Calu3 (cell line): Measurements from ENCODE around the gene NR3C1. TPM values are rescaled to one million over a fixed set of nuclear protein-coding genes. Genes with fewer than 3 reads are reported as not detected.

Experiments used
- BruUV-seq: library from RNA; stranded (reverse); fragments of 400-500 nt; replicated peaks from 2 replicates; lab custom pipeline; 2021; lab: Mats Ljungman, UMichigan
- CTCF ChIA-PET: fragments of 300-600 bp; sonication (Branson Sonifier 250); formaldehyde crosslinking; loops from one replicate; lab custom pipeline; 2022; ENCODE audit warnings: antibody characterized with exemption; lab: Charles Lee
- DNase-seq: peaks from one replicate; pipeline ENCODE4 v3.0.0; 2022
- H3K27ac Mint-ChIP-seq: one replicate; pipeline ENCODE4 v1.8.0; 2022; ENCODE audit warnings: mixed read lengths; ENCODE audit not compliant: unreplicated experiment
- H3K27me3 Mint-ChIP-seq: one replicate; pipeline ENCODE4 v1.8.0; 2022; ENCODE audit warnings: mixed read lengths; ENCODE audit not compliant: unreplicated experiment
- H3K36me3 Mint-ChIP-seq: one replicate; pipeline ENCODE4 v1.8.0; 2022; ENCODE audit warnings: mild to moderate bottlenecking, moderate library complexity, mixed read lengths; ENCODE audit not compliant: insufficient read depth, unreplicated experiment
- H3K4me1 Mint-ChIP-seq: one replicate; pipeline ENCODE4 v1.8.0; 2022; ENCODE audit warnings: mild to moderate bottlenecking, low read depth, mixed read lengths; ENCODE audit not compliant: unreplicated experiment
- H3K4me3 Mint-ChIP-seq: one replicate; pipeline ENCODE4 v1.8.0; 2022; ENCODE audit warnings: mild to moderate bottlenecking, low read depth, moderate library complexity, mixed read lengths; ENCODE audit not compliant: unreplicated experiment
- H3K9me3 Mint-ChIP-seq: one replicate; pipeline ENCODE4 v1.8.0; 2022; ENCODE audit warnings: low read depth, mixed read lengths; ENCODE audit not compliant: unreplicated experiment
- intact Hi-C: fragments of 100-400 bp; cut with micrococcal nuclease; formaldehyde crosslinking; loops from one replicate; pipeline ENCODE4 v1.10.0; 2022; ENCODE audit not compliant: unreplicated experiment
- total RNA-seq: library from RNA; stranded (reverse); gene quantifications from 2 replicates; pipeline ENCODE4 v1.2.3, GENCODE V29; 2022
- TF ChIP-seq, protein P1 (sequence below): fragments of 200-600 bp; IDR thresholded peaks from one replicate; pipeline ENCODE4 v1.8.0; 2022; ENCODE audit warnings: antibody characterized with exemption; ENCODE audit not compliant: unreplicated experiment

The NR3C1 gene
- total RNA-seq, 1 experiment from 2014 or later: 63.1 TPM

DNA sequence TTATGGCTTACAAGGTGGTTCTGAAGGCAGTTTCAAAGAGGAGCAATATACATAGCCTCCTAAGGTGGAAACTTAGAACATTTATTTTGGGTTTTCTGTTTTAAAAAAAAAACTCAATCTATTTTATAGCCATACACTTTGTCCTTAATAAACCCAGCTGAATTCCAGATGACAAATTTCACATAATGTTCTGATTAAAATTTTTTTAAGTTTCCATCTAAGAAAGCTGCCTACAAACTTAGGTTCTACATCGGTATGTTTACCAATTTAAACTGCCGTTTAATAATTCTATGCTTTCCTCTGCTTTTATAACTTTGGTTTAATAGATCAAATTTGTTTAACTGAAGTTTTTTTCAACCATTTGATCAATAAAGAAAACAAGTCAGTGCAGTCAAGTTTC lies 12.5 kb downstream of the NR3C1 start:
- Mint-ChIP-seq H3K9me3 (peaks cover 7% of the 10 kb centered on the region), H3K27me3 (no peaks in the 10 kb centered on the region)

DNA sequence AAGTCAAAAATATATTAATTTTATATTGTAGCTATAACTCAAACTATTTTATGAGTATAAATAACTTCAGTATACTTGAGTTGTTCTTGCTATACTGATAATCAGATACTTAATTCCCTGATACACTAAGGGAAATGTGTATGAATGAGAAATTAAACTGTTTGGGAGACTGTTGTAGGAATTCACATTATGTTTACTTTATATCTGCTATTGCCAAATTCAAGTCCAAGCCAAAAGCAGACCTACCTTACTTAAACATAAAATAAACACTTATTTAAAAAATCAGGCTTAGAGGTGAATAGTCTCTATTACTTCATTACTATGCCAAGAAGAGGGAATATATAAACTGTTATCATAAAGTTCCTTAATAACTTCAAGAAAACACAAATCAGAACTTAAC lies 13.2 kb downstream of the NR3C1 start:
- DNase-seq: no peak
- Mint-ChIP-seq H3K27me3 (no peaks in the 10 kb centered on the region), H3K4me1 (peaks cover 8% of the 10 kb centered on the region), H3K36me3 (peaks cover 7% of the 10 kb centered on the region), H3K9me3 (peaks cover 13% of the 10 kb centered on the region), H3K4me3 (no peak overlapping the region), H3K27ac (no peak overlapping the region)
- CTCF ChIA-PET: no interaction called here
- intact Hi-C loops: loop anchor here (10.0 kb wide), 2 partner anchors 145 to 755 kb away; no protein-coding TSS in a partner anchor
- no TSS peak for BruUV-seq
- TF ChIP-seq, protein P1, sequence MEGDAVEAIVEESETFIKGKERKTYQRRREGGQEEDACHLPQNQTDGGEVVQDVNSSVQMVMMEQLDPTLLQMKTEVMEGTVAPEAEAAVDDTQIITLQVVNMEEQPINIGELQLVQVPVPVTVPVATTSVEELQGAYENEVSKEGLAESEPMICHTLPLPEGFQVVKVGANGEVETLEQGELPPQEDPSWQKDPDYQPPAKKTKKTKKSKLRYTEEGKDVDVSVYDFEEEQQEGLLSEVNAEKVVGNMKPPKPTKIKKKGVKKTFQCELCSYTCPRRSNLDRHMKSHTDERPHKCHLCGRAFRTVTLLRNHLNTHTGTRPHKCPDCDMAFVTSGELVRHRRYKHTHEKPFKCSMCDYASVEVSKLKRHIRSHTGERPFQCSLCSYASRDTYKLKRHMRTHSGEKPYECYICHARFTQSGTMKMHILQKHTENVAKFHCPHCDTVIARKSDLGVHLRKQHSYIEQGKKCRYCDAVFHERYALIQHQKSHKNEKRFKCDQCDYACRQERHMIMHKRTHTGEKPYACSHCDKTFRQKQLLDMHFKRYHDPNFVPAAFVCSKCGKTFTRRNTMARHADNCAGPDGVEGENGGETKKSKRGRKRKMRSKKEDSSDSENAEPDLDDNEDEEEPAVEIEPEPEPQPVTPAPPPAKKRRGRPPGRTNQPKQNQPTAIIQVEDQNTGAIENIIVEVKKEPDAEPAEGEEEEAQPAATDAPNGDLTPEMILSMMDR: no peak

More for the DNA sequence above, 12.5 kb downstream of the NR3C1 start:
- DNase-seq: no peak
- intact Hi-C loops: loop anchor here (10.0 kb wide), 2 partner anchors 146 to 754 kb away; no protein-coding TSS in a partner anchor
- TF ChIP-seq, protein P1: no peak
- H3K27ac Mint-ChIP-seq: no peak overlapping the region
- H3K4me1 Mint-ChIP-seq: peaks cover 14% of the 10 kb centered on the region
- H3K4me3 Mint-ChIP-seq: no peak overlapping the region
- CTCF ChIA-PET: no interaction called here
- H3K36me3 Mint-ChIP-seq: peaks cover 4% of the 10 kb centered on the region
- BruUV-seq: no TSS peak

DNA sequence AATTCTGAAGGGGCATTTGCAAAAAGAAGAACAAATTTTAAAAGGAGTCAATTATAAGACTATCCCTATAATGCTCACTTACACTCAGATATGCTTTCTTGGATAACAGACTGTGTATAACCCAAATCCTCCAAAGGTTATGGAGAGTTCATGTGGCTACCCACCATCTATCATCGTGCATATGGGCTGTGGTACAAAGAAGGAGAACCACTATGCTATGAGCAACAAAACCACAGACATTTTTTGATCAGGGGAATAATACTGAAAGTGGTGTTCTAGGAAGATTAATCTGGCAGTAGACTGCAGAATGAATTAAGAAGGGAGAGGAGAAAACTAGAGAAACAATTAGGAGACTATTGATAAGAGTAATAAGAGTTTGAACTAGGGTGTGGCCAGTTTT lies 16.8 kb downstream of the NR3C1 start:
- Mint-ChIP-seq H3K4me3 (no peak overlapping the region), H3K4me1 (no peaks in the 10 kb centered on the region), H3K36me3 (peaks cover 17% of the 10 kb centered on the region), H3K9me3 (peaks cover 15% of the 10 kb centered on the region), H3K27me3 (no peaks in the 10 kb centered on the region), H3K27ac (no peak overlapping the region)
- intact Hi-C loops: no loop called here
- TF ChIP-seq, protein P1: no peak
- no TSS peak for BruUV-seq
- no peak for DNase-seq
- CTCF ChIA-PET: no interaction called here

DNA sequence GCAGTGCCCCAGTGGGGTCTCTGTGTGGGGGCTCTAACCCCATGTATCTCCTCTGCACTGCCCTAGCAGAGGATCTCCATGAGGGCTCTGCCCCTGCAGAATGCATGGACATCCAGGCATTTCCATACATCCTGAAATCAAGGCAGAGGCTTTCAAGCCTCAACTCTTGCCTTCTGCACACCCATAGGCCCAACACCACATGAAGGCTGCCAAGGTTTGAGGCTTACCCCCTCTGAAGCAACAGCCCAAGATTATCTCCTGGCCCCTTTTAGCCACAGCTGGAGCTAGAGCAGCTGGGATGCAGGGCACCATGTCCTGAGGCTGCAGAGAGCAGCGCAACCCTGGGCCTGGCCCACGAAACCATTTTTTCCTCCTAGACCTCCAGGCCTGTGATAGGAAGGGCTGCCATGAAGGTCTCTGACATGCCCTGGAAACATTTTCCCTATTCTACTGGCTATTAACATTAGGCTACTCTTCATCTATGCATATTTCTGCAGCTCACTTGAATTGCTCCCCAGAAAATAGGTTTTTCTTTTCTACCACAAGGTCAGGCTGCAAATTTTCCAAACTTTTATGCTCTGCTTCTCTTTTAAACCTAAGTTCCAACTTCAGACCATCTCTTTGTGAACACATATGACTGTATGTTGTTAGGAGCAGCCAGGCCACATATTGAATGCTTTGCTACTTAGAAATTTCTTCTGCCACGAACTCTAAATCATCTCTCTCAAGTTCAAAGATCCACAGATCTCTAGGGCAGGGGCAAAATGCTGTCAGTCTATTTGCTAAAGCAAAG lies 18.4 kb downstream of the NR3C1 start:
- no peak overlapping the region for H3K4me3 Mint-ChIP-seq
- peaks cover 17% of the 10 kb centered on the region for H3K36me3 Mint-ChIP-seq
- intact Hi-C loops: no loop called here
- no TSS peak for BruUV-seq
- peaks cover 19% of the 10 kb centered on the region for H3K9me3 Mint-ChIP-seq
- no peak overlapping the region for H3K27ac Mint-ChIP-seq
- peaks cover 10% of the 10 kb centered on the region for H3K4me1 Mint-ChIP-seq
- TF ChIP-seq, protein P1: no peak
- H3K27me3 Mint-ChIP-seq: no peaks in the 10 kb centered on the region
- CTCF ChIA-PET: no interaction called here
- DNase-seq: no peak
